22Rv1 (cell line): ENCODE data around the gene HMBS.

Source experiments
- ZFX ChIP-seq: fragments of 450-650 bp; IDR thresholded peaks from 2 replicates; pipeline ENCODE4 v1.6.1; 2017; ENCODE audit warnings: antibody characterized with exemption, borderline replicate concordance
- TF ChIP-seq, protein P1 (sequence below): fragments of 450-650 bp; IDR thresholded peaks from 2 replicates; pipeline ENCODE4 v1.5.1; 2017; ENCODE audit warnings: mild to moderate bottlenecking

DNA sequence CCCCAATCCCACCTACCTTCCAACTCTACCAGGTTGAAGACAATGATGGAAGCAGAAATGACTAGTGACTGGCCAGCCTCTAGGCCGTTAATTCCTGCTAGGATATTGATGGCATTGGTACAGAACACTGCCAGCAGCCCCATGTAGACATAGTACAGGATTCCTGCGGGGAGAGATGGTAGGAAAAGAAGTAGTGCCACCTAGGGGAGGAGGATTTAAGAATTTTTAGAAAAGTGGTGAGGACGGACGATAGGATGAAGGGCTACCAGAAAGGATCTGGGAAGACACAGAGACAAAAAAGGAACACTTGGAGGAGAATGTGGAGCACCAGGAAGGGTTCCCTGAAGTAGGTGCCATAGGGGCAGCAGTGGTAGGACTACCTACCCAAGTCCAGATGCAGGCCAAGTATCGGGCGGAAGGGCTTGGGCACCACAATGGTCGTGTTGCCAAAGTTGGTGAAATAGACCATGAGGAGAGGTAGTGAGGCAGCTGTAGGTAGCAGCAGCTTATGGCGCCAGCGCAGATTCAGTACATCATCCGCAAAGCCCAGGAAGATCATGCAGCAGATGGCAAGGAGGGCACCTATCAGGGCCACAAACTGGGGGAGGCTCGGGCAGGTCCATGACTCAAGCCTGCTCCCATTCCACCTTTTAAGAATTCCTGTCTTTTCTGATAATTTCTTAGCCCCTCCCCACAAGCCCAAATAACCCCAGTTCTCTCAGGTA lies 15.7 kb downstream of the HMBS start:
- TF ChIP-seq, protein P1, sequence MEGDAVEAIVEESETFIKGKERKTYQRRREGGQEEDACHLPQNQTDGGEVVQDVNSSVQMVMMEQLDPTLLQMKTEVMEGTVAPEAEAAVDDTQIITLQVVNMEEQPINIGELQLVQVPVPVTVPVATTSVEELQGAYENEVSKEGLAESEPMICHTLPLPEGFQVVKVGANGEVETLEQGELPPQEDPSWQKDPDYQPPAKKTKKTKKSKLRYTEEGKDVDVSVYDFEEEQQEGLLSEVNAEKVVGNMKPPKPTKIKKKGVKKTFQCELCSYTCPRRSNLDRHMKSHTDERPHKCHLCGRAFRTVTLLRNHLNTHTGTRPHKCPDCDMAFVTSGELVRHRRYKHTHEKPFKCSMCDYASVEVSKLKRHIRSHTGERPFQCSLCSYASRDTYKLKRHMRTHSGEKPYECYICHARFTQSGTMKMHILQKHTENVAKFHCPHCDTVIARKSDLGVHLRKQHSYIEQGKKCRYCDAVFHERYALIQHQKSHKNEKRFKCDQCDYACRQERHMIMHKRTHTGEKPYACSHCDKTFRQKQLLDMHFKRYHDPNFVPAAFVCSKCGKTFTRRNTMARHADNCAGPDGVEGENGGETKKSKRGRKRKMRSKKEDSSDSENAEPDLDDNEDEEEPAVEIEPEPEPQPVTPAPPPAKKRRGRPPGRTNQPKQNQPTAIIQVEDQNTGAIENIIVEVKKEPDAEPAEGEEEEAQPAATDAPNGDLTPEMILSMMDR = peak; percentile 82
- TF ChIP-seq ZFX = no peak
